Upper lobe of right lung (tissue), 1 donor: Measurements from ENCODE around the gene GALR2. TPM values are rescaled to one million over a fixed set of nuclear protein-coding genes. Genes with fewer than 3 reads are reported as not detected.

ENCODE experiments used
- ATAC-seq: fragments of 200-7000 bp; cut with Tn5 transposase; one replicate; pipeline ENCODE4 v1.9.1; 2020; ENCODE audit warnings: mild to moderate bottlenecking, moderate library complexity
- DNase-seq: peaks from one replicate; pipeline ENCODE4 v3.0.0-alpha.2; 2020
- H3K27ac ChIP-seq: fragments of 200-600 bp; one replicate; pipeline ENCODE4 v1.8.0; 2022
- H3K27me3 ChIP-seq: fragments of 200-600 bp; one replicate; pipeline ENCODE4 v1.8.0; 2022; ENCODE audit warnings: mild to moderate bottlenecking
- H3K36me3 ChIP-seq: fragments of 200-600 bp; one replicate; pipeline ENCODE4 v1.8.0; 2022
- H3K4me1 ChIP-seq: fragments of 200-600 bp; one replicate; pipeline ENCODE4 v1.8.0; 2022
- H3K4me3 ChIP-seq: fragments of 200-600 bp; one replicate; pipeline ENCODE4 v1.8.0; 2022; ENCODE audit warnings: mild to moderate bottlenecking
- H3K9me3 ChIP-seq: fragments of 200-600 bp; one replicate; pipeline ENCODE4 v1.8.0; 2022
- CTCF ChIP-seq: fragments of 200-600 bp; IDR thresholded peaks from one replicate; pipeline ENCODE4 v1.8.0; 2022; ENCODE audit warnings: antibody characterized with exemption
- intact Hi-C: fragments of 100-400 bp; cut with DNase I; formaldehyde crosslinking; loops from one replicate; pipeline ENCODE4 v1.11.0; 2022
- total RNA-seq: library from RNA; stranded (reverse); fragmentation: NEBNext Ultra II Directional; extraction: Animal tissue kit (Norgen Biotek cat#: 25700); gene quantifications from one replicate; pipeline ENCODE4 v1.2.1, GENCODE V29; 2021
- donor health status: DM: no; HTN: yes; CAD: no; lungs with severe emphysema.

Gene GALR2
- total RNA-seq, 1 donor from 2014 or later: not detected

GRCh38 chr17:76081295-76082210 is 7.0 kb downstream of the GALR2 start:
- no peak for TF ChIP-seq CTCF
- DNase-seq (peak; percentile 62), ATAC-seq (no peak)

GRCh38 chr17:76082326-76083251 is 8.0 kb downstream of the GALR2 start:
- Histone ChIP-seq H3K27me3 (peaks cover 15% of the 10 kb centered on the region), H3K4me1 (no peaks in the 10 kb centered on the region), H3K27ac (no peak overlapping the region), H3K4me3 (no peak overlapping the region), H3K36me3 (peaks cover 48% of the 10 kb centered on the region), H3K9me3 (no peaks in the 10 kb centered on the region)
- ATAC-seq (no peak), DNase-seq (peak; percentile 64)
- no peak for TF ChIP-seq CTCF
- intact Hi-C loops: no loop called here

More at GRCh38 chr17:76081295-76082210, 7.0 kb downstream of the GALR2 start:
- Histone ChIP-seq H3K36me3 (peaks cover 37% of the 10 kb centered on the region), H3K4me1 (peaks cover 7% of the 10 kb centered on the region), H3K4me3 (no peak overlapping the region), H3K27me3 (peaks cover 26% of the 10 kb centered on the region), H3K27ac (no peak overlapping the region), H3K9me3 (no peaks in the 10 kb centered on the region)
- intact Hi-C loops: no loop called here

GRCh38 chr17:76083536-76084182 is 9.1 kb downstream of the GALR2 start:
- H3K36me3 ChIP-seq: peaks cover 58% of the 10 kb centered on the region
- intact Hi-C loops: no loop called here
- H3K9me3 ChIP-seq: no peaks in the 10 kb centered on the region
- TF ChIP-seq CTCF: no peak
- no peak overlapping the region for H3K4me3 ChIP-seq
- H3K27ac ChIP-seq: no peak overlapping the region
- H3K4me1 ChIP-seq: no peaks in the 10 kb centered on the region
- DNase-seq: peak; percentile 60
- H3K27me3 ChIP-seq: peaks cover 13% of the 10 kb centered on the region
- ATAC-seq: no peak

GRCh38 chr17:76085066-76085730 is 10.6 kb downstream of the GALR2 start:
- H3K9me3 ChIP-seq: no peaks in the 10 kb centered on the region
- H3K36me3 ChIP-seq: peaks cover 74% of the 10 kb centered on the region

More at GRCh38 chr17:76085066-76085730, 10.6 kb downstream of the GALR2 start:
- no peak for ATAC-seq
- H3K4me3 ChIP-seq: no peak overlapping the region
- no peak overlapping the region for H3K27ac ChIP-seq
- TF ChIP-seq CTCF: no peak
- intact Hi-C loops: no loop called here
- no peaks in the 10 kb centered on the region for H3K27me3 ChIP-seq
- no peaks in the 10 kb centered on the region for H3K4me1 ChIP-seq
- no peak for DNase-seq
